ENCODE results near the gene USP25. TPM values are rescaled to one million over a fixed set of nuclear protein-coding genes. Genes with fewer than 3 reads are reported as not detected.

USP25 gene
- total and polyA plus RNA-seq, 9 of the 15 experiments (the other 6 are each of a cell fraction or from before 2014, with no cell fraction given), result 7.8 to 44.9 (median 31.4) TPM

- Histone ChIP-seq H3K9ac (ENCODE audit: insufficient read depth in 1 of 2, low read depth in 2 of 2, low read length in 2 of 2) (no peak overlapping the region), H3K4me2 (ENCODE audit: insufficient read depth, low read length) (no peak overlapping the region), H3K4me1 (replicated peaks in 1 of 2; ENCODE audit: control insufficient read depth in 2 of 2, insufficient read depth in 2 of 2, low read length in 2 of 2) (no peaks in the 10 kb centered on the region), H3K9me3 (replicated peaks; ENCODE audit: control insufficient read depth, insufficient read depth, low read depth, low read length) (no peaks in the 10 kb centered on the region), H3K36me3 (ENCODE audit: control insufficient read depth, insufficient read depth, low read length) (no peaks in the 10 kb centered on the region), H3K27ac (ENCODE audit: extremely low read depth, low read depth, low read length) (no peak overlapping the region), H4K20me1 (replicated peaks; ENCODE audit: control insufficient read depth, insufficient read depth, low read length) (no peaks in the 10 kb centered on the region), H3K9me1 (ENCODE audit: control insufficient read depth, insufficient read depth, low read length) (no peaks in the 10 kb centered on the region), H3K27me3 (ENCODE audit: control insufficient read depth in 2 of 2, insufficient read depth in 2 of 2, low read length in 2 of 2) (no peaks in the 10 kb centered on the region), H3K4me3 (no peak overlapping the region), H3K79me2 (ENCODE audit: control insufficient read depth, insufficient read depth, low read length) (no peaks in the 10 kb centered on the region), H2AFZ (ENCODE audit: low read depth, low read length) (no peak overlapping the region)
- CTCF ChIA-PET (ENCODE audit: low intra/inter-chr PET ratio), result no interaction called here
- TF ChIP-seq FOXK1 (CRISPR knock-in tag; IDR thresholded peaks at IDR 0.05; ENCODE audit: borderline replicate concordance), result no peak
- TF ChIP-seq RBM15 (IDR thresholded peaks at IDR 0.05; ENCODE audit: insufficient read depth, low read length), result no peak
- no peak for TF ChIP-seq IRF9 (tag; IDR thresholded peaks at IDR 0.05)
- no peak for TF ChIP-seq SP1 (CRISPR knock-in tag; IDR thresholded peaks at IDR 0.05)
- no peak for TF ChIP-seq ZNF655 (CRISPR knock-in tag; IDR thresholded peaks at IDR 0.05)
- no peak for TF ChIP-seq STAT6 (CRISPR knock-in tag; IDR thresholded peaks at IDR 0.05)
- no peak for TF ChIP-seq YY1 (IDR thresholded peaks at IDR 0.05; ENCODE audit: borderline replicate concordance in 1 of 3, control insufficient read depth in 1 of 3, extremely low read depth in 1 of 3, insufficient read depth in 3 of 3, insufficient read length in 1 of 3, insufficient replicate concordance in 2 of 3, low read depth in 1 of 3, low read length in 2 of 3)
- POLR2A ChIA-PET, result no interaction called here
- no TSS peak for BruUV-seq (replicated peaks)
- in situ Hi-C loops (cut with MboI), result no loop called here
- ATAC-seq (no peak), FAIRE-seq (no peak), DNase-seq (ENCODE audit: extremely low read depth in 1 of 4, low spot score in 3 of 4) (no peak)
- intact Hi-C loops (cut with micrococcal nuclease), result no loop called here
- WGBS (ENCODE audit: insufficient coverage, low coverage, missing lambda C conversion rate), result 21% methylated on average over 4 of the region's 4 CpGs
These were observed 9.8 kb upstream of the USP25 start for GRCh38 chr21:15719976-15720375.
